IMR-90 (cell line): ENCODE results near the gene DPP8. TPM values are rescaled to one million over a fixed set of nuclear protein-coding genes. Genes with fewer than 3 reads are reported as not detected.

Experiments
- ATAC-seq: fragments of 200-7000 bp; cut with Tn5 transposase; 2 replicates; pipeline ENCODE4 v1.9.1; 2020; ENCODE audit warnings: low read depth, mild to moderate bottlenecking, moderate library complexity
- BruUV-seq: library from RNA; stranded (reverse); fragments of 400-500 nt; replicated peaks from 2 replicates; lab custom pipeline; 2021; lab: Mats Ljungman, UMichigan
- CTCF ChIA-PET: fragments of 300-600 bp; formaldehyde crosslinking; extraction: SDS; loops from one replicate; lab custom pipeline; 2021; ENCODE audit warnings: antibody characterized with exemption; lab: Yijun Ruan, JAX
- POLR2A ChIA-PET: fragments of 300-600 bp; sonication (Branson Sonifier 250); formaldehyde crosslinking; loops from one replicate; lab custom pipeline; 2022; ENCODE audit warnings: antibody characterized with exemption; ENCODE audit not compliant: unreplicated experiment; lab: Charles Lee
- DNase-seq: peaks from one replicate; pipeline ENCODE4 v3.0.0; 2013
- H2AFZ ChIP-seq: replicated peaks from 2 replicates; pipeline ENCODE3; 2013; ENCODE audit warnings: low read length, mild to moderate bottlenecking; ENCODE audit not compliant: poor library complexity
- H2AK5ac ChIP-seq: 2 replicates; pipeline ENCODE4 v1.6.1; 2013; ENCODE audit warnings: low read depth, low read length, inconsistent platforms
- H2AK9ac ChIP-seq: replicated peaks from 2 replicates; pipeline ENCODE3; 2013; ENCODE audit warnings: mild to moderate bottlenecking, low read depth, low read length, moderate library complexity; ENCODE audit not compliant: poor library complexity
- H2BK120ac ChIP-seq: 2 replicates; pipeline ENCODE4 v1.6.1; 2013; ENCODE audit warnings: low read depth, low read length, inconsistent platforms
- H2BK15ac ChIP-seq: 3 replicates; pipeline ENCODE4 v1.6.1; 2013; ENCODE audit warnings: low read depth, low read length, inconsistent platforms
- H2BK20ac ChIP-seq: 2 replicates; pipeline ENCODE4 v1.6.1; 2013; ENCODE audit warnings: low read depth, mild to moderate bottlenecking, inconsistent platforms, low read length, moderate library complexity
- H2BK5ac ChIP-seq: 2 replicates; pipeline ENCODE4 v1.6.1; 2013; ENCODE audit warnings: mild to moderate bottlenecking, low read depth, low read length, inconsistent platforms; ENCODE audit not compliant: poor library complexity, severe bottlenecking
- H3K14ac ChIP-seq: replicated peaks from 2 replicates; pipeline ENCODE4 v1.6.1; 2013; ENCODE audit warnings: low read depth, low read length, inconsistent platforms
- H3K18ac ChIP-seq: 2 replicates; pipeline ENCODE4 v1.6.1; 2013; ENCODE audit warnings: low read depth, low read length, control low read depth
- H3K23ac ChIP-seq: 2 replicates; pipeline ENCODE4 v1.6.1; 2013; ENCODE audit warnings: low read depth, low read length, inconsistent platforms
- H3K27ac ChIP-seq: 2 replicates; pipeline ENCODE4 v1.5.1; 2013; ENCODE audit warnings: mild to moderate bottlenecking, control low read depth, low read length; ENCODE audit not compliant: insufficient read depth
- H3K27me3 ChIP-seq: 2 replicates; pipeline ENCODE4 v1.6.1; 2013; ENCODE audit warnings: low read length; ENCODE audit not compliant: control insufficient read depth, insufficient read depth
- H3K36me3 ChIP-seq: 2 replicates; pipeline ENCODE4 v1.6.1; 2013; ENCODE audit warnings: low read length, mixed read lengths; ENCODE audit not compliant: control insufficient read depth, insufficient read depth
- H3K4ac ChIP-seq: 2 replicates; pipeline ENCODE4 v1.6.1; 2013; ENCODE audit warnings: low read depth, low read length, inconsistent platforms
- H3K4me1 ChIP-seq: 2 replicates; pipeline ENCODE4 v1.6.1; 2013; ENCODE audit warnings: low read length, mixed read lengths; ENCODE audit not compliant: control insufficient read depth, insufficient read depth
- H3K4me2 ChIP-seq: 2 replicates; pipeline ENCODE4 v1.6.1; 2013; ENCODE audit warnings: low read depth, mild to moderate bottlenecking, control low read depth, low read length, moderate library complexity
- H3K4me3 ChIP-seq: 2 replicates; pipeline ENCODE4 v1.5.1; 2013; ENCODE audit warnings: low read depth, mild to moderate bottlenecking, control low read depth, low read length, moderate library complexity; ENCODE audit not compliant: insufficient read depth
- H3K56ac ChIP-seq: 2 replicates; pipeline ENCODE4 v1.6.1; 2013; ENCODE audit warnings: low read length, inconsistent platforms; ENCODE audit not compliant: insufficient read depth; ENCODE audit errors: extremely low read depth
- H3K79me1 ChIP-seq, 2 experiments: 2 replicates each; pipeline ENCODE4 v1.6.1; 2013; ENCODE audit warnings: low read length in 2 of 2, inconsistent platforms in 1 of 2, low read depth in 1 of 2
- H3K9ac ChIP-seq: 2 replicates; pipeline ENCODE4 v1.6.1; 2013; ENCODE audit warnings: low read depth, low read length, control low read depth
- H3K9me1 ChIP-seq: 2 replicates; pipeline ENCODE4 v1.6.1; 2013; ENCODE audit warnings: low read length, inconsistent platforms; ENCODE audit not compliant: insufficient read depth
- H3K9me3 ChIP-seq: 2 replicates; pipeline ENCODE4 v1.6.1; 2013; ENCODE audit warnings: low read length; ENCODE audit not compliant: control insufficient read depth, insufficient read depth
- H4K20me1 ChIP-seq: 2 replicates; pipeline ENCODE4 v1.6.1; 2013; ENCODE audit warnings: low read length, inconsistent platforms; ENCODE audit not compliant: insufficient read depth
- H4K5ac ChIP-seq: 2 replicates; pipeline ENCODE4 v1.6.1; 2013; ENCODE audit warnings: mild to moderate bottlenecking, low read depth, low read length, control low read depth
- H4K8ac ChIP-seq, 2 experiments: 2 replicates each; pipeline ENCODE4 v1.6.1; 2013; ENCODE audit warnings: low read depth in 2 of 2, low read length in 2 of 2, control low read depth in 1 of 2, inconsistent platforms in 1 of 2
- H4K91ac ChIP-seq: 2 replicates; pipeline ENCODE4 v1.6.1; 2013; ENCODE audit warnings: low read depth, low read length, inconsistent platforms; ENCODE audit not compliant: insufficient read depth
- CHD1 ChIP-seq: IDR thresholded peaks from 2 replicates; pipeline ENCODE4 v1.6.1; 2012; ENCODE audit warnings: low read depth, low read length, improper control_type of control experiment
- RAD21 ChIP-seq: IDR thresholded peaks from 2 replicates; pipeline ENCODE4 v1.6.1; 2012; ENCODE audit warnings: low read length, improper control_type of control experiment
- dilution Hi-C: fragments of 300-500 bp; cut with HindIII; formaldehyde crosslinking; loops from one replicate; pipeline ENCODE4 v1.14.3; 2018; ENCODE audit warnings: low sequenced_read_pairs; ENCODE audit not compliant: unreplicated experiment
- in situ Hi-C: fragments of 300-500 bp; cut with MboI; formaldehyde crosslinking; loops from 3 replicates; pipeline ENCODE4 v1.14.3; 2019; ENCODE audit warnings: low sequenced_read_pairs, inconsistent platforms, mixed read lengths
- intact Hi-C: fragments of 100-400 bp; cut with micrococcal nuclease; formaldehyde crosslinking; loops from 2 replicates; pipeline ENCODE4 v1.10.0; 2022
- polyA plus RNA-seq, 3 experiments: library from polyadenylated mRNA; depleted of rRNA; stranded (reverse); fragments of >200 nt; gene quantifications; 2 replicates each; pipeline ENCODE4 v1.2.3, GENCODE V29; 2012; ENCODE audit warnings: low replicate concordance in 1 of 3
- total RNA-seq: library from RNA; depleted of rRNA; stranded (reverse); fragments of >200 nt; gene quantifications from 2 replicates; pipeline ENCODE4 v1.2.3, GENCODE V29; 2012

Gene DPP8
- total and polyA plus RNA-seq, 2 of the 4 experiments (the other 2 are of a cell fraction): 10.7 to 29.4 TPM

- H3K9ac ChIP-seq: no peak overlapping the region
- DNase-seq (no peak), ATAC-seq (no peak)
- H2BK120ac ChIP-seq: no peak overlapping the region
- dilution Hi-C loops: no loop called here
- H2BK20ac ChIP-seq: no peak overlapping the region
- H3K9me1 ChIP-seq: no peaks in the 10 kb centered on the region
- H3K4me1 ChIP-seq: peaks cover 2% of the 10 kb centered on the region; the same call in 1 of the 2 replicates
- H4K5ac ChIP-seq: no peak overlapping the region
- H3K36me3 ChIP-seq: no peaks in the 10 kb centered on the region
- no peak overlapping the region for H3K27ac ChIP-seq
- no peaks in the 10 kb centered on the region for H3K9me3 ChIP-seq
- ChIA-PET CTCF (no interaction called here), POLR2A (no interaction called here)
- peaks cover 11% of the 10 kb centered on the region for H3K27me3 ChIP-seq
- no peak overlapping the region for H2AFZ ChIP-seq
- in situ Hi-C loops: no loop called here
- no peak overlapping the region for H3K23ac ChIP-seq
- no peaks in the 10 kb centered on the region for H3K79me1 ChIP-seq
- H2AK9ac ChIP-seq: no peak overlapping the region
- BruUV-seq: no TSS peak
- no peak overlapping the region for H2AK5ac ChIP-seq
- no peak overlapping the region for H4K91ac ChIP-seq
- no peaks in the 10 kb centered on the region for H4K20me1 ChIP-seq
- no peak overlapping the region for H3K14ac ChIP-seq
- H3K56ac ChIP-seq: no peak overlapping the region
- TF ChIP-seq CHD1: no peak
- no peak for TF ChIP-seq RAD21
- H3K4ac ChIP-seq: no peak overlapping the region
- no peak overlapping the region for H2BK5ac ChIP-seq
- H3K18ac ChIP-seq: no peak overlapping the region
- H3K4me3 ChIP-seq: no peak overlapping the region
- H4K8ac ChIP-seq: no peak overlapping the region
- intact Hi-C loops: no loop called here
- H3K4me2 ChIP-seq: no peak overlapping the region
- no peak overlapping the region for H2BK15ac ChIP-seq
Measured at GRCh38 chr15:65431731-65432130, 85.8 kb downstream of the DPP8 start.
